LHCN-M2 (cell line): ENCODE measurements around the gene NRG3. TPM values are rescaled to one million over a fixed set of nuclear protein-coding genes. Genes with fewer than 3 reads are reported as not detected.
"Not testable (repeated sequence)": the region's sequence is repeated elsewhere in the genome, so short reads cannot be mapped to it uniquely, and the experiment has no call there.

ENCODE experiments used
- DNase-seq: peaks from one replicate; pipeline ENCODE4 v3.0.0-alpha.2; 2012; ENCODE audit warnings: low read depth
- total RNA-seq: library from RNA; depleted of rRNA; stranded (reverse); fragments of >200 nt; gene quantifications from 2 replicates; pipeline ENCODE4 v1.2.3, GENCODE V29; 2014

Gene NRG3
- total RNA-seq, 1 experiment from 2014 or later: not detected

DNA sequence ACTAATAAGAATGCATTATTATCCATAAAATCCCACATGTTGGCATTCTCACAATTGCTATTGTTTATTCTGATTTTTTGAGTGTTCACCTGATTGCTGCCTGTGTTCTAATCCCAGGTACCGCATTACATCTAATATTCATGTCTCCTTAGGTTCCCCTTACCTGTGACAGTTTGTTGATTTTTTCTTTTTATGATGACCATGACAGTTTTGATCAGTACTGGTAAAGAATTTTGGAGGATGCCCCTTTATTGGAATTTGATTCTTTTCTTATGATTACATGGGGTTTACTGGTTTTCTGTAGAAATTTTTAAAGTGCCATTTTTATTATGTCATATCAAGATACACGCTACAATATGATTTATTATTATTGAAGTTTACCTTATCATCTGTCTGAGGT, 1091.1 kb downstream of the NRG3 start:
- no peak for DNase-seq

DNA sequence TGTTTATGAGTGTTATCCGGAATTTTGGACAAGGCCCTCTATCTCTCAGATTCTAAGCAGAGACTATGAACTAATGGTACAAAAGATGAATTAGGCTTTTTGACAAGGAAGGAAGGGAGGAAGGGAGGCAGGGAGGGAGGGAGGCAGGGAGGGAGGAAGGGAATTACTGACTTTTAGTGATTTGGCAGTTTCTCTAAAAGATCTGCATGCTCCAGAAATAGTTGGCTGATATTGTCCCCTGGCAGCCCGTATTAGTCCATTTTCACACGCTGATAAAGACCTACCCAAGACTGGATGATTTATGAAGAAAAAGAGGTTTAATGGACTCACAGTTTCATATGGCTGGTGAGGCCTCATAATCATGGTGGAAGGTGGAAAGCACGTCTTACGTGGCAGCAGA, 1093.5 kb downstream of the NRG3 start:
- no peak for DNase-seq

DNA sequence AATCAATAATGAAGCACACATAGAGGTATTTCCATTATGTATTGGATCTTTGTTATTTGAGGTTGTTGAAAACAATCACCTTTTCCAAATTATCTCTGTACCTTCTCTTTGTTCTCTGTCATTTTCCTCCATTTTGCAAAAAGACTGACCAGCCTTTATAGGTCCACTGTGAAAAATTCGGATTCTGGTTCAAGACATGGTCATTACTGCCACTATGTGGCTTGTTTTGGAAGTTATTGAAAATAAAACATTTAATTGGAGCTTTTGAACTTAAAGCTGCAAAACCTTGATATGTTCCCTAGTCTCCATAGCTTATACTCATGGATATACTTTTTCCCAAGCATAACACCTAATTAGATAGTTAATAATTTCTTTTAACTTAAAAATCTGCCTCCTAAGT, 1094.4 kb downstream of the NRG3 start:
- no peak for DNase-seq

DNA sequence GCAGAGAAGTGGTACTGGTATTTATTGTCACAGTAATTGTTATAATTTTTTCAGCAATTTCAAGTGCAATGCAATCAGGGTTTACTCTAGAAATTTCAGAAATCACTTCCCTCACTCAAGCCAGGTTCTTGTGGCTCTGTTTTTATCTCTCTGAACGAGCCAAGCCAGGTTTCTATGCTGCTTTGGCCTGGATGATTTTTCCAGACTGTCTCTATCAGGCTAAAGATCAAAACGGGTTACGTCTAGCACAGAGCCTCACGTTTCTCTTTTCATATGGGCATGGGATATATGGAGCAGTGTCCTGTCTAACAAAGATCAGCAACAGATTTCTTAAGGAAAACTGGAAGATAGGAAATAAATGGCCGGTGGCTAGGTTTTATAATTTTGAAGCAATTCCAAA, 1105.3 kb downstream of the NRG3 start:
- no peak for DNase-seq

DNA sequence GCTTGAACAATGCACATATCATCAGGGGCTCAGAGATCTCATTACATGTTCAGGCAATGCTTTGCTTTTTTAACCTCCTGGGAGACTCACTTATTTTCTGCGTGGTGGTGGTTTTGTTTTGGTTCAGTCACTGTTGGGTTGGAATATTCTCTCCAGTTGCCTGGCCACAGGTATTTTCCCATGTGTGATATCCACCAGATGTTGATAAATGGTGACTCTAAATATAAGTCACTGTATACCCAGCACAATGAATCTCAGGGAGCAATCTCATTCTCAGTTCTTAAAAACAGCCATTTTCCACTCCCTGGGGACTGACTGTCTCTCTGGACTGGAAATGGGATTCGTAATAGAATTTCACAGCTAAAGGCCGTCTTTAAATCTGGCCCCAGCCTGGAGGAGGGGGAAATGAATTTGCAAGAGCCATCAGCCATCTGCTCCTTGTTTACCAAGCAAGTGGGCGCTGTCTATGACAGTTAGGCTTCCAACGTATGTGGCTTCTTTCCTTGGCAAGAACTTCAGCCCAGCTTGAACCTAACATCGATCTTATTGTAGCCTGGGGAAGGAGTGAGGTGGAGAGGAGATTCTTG, 1106.2 kb downstream of the NRG3 start:
- peak; percentile 20 for DNase-seq

DNA sequence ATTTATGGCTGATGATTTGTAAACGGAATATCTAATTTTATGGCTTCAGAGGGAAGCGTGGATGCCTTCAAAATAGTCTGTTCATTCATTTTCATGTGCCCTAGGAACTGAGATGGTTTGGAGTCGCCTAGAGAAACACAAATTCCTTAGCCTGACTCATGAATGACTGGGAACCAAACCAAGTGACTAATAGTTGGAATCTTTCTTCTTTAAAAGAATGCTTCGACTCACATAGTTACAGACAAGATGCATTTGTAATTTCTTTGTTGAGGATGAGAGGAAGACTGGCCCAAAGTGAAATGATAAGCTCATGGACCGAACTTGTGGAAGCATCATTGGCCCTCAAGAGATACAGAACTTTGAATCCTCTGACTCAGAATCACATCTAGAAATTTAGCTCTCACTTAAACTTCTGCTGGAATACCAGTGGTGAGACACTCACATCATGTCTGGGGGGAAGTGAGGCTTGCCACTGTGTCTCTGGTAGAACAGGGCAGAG, 1107.2 kb downstream of the NRG3 start:
- peak; percentile 60 for DNase-seq

DNA sequence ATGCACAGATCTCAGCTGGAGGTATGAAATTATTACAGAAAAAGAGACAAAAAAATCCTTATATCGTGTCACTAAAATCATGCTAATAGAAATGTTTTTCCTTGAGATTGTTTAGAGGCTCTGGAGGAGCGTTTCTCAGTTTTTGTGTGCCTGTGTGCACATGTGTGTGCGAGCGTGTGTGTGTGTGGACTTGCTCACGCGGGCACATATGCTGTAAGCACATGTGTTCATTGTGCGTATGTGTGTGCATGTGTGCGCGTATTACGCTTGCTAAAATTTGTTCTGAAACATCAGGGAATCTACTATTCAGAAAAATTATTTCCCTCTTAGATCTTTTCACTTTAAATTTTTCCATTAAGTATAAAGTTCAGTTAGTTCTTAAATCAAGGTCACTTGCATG, 1111.2 kb downstream of the NRG3 start:
- no peak for DNase-seq

DNA sequence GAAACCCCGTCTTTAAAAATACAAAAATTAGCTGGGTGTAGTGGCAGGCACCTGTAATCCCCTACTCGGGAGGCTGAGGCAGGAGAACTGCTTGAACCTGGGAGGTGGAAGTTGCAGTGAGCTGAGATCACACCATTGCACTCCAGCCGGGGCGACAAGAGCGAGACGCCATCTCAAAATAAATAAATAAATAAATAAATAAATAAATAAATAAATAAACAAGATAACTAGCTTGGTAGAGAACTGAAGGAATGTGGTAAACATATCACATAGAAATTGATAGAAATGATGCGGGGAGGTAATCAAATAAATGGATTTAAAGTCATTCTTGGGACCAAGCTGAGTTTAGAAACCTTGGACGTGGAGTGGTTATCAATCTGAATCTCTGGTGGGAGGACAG, 1131.5 kb downstream of the NRG3 start:
- DNase-seq: not testable (repeated sequence)

DNA sequence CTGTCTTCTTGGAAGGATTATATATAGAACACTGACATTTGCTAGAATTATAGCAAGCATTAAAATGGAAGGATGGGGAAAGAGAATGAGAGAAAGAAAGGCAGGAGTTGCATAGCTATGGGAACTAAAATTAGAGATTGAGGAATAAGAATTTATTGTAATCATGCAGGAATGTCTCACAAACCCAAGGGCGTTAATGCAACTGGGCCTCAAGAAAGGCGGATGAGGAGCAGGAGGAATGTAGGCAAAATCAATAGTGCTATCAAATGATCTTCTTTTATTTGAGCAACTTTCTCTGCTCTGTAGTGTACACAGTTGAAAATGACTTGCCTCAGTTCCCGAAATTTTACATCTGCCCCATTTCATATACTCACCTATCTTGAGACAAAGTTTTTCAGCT, 1132.5 kb downstream of the NRG3 start:
- no peak for DNase-seq

DNA sequence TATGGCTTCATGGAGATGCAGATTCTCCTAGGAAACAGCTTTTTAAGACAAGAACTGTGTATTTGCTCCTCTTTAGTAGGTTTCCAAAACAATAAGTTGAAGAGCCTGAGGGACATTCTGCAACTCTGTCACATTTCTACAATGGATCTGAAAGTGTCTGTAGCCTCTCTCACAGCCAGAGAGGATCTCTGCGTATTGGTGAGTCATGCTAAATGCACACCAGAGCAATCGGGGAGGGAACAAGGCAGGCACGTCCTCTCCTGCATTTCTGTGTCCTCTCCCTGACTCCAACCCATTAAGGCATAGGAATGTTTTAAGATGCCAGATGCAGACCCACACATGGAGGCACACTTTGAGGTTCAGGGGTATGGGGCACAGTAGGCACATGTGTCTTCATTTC, 1137.9 kb downstream of the NRG3 start:
- no peak for DNase-seq

DNA sequence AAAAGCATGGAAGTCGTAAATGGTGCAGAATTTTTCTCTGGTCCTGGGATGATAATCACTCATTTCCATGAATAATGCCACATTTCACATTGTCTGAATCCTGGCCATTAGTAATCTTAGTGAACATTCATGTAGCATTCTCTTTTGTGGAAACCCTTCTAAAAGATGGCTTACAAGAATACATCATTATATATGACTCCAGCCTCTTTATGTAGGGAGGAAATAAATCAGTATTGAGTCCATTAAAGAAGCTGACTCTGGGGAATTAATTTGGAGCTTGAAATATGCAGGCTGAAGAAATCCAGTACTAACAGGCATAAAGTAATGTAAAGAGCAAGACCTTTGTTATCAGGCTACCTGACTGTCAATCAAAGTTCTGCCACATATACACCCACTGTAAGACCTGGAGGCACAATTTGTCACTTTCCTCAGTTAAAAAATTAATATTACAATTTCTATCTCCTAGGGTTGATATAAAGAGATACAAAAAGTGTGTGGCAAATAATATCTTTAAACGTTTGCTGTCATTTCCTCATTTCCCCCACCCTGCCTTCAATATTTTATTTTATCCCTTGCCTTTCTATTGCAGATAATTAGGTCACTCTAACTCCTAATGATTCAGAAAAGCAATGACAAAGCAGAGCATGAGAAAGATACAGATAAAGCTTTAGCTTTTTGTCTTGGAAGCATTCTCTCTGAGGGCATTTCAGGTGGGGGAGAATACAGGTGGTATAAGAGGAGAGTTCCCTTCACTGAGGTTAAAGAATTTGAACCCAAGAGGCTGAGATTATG, 1142.3 kb downstream of the NRG3 start:
- DNase-seq: no peak

DNA sequence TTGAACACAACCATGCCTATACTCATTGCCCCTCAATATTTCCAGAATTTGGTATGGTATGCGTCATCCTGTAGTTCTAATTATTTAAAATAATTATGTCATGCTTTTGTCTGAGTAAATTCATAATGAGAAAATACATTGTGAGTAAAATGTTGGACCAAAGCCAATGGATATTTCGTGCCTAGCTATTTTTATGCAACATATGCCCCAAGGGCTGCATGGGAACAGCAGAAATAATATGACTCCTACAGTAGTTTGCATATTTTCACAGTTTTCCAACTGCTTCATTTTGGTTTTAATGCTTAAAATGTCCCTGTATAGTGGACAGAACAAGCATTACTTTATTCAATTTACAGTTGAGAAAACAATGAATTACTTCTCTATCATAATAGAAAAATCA, 1148.7 kb downstream of the NRG3 start:
- DNase-seq: no peak
